Natural killer cell treated with Interleukin-12 subunit alpha and Interleukin-12 subunit beta and Interleukin-15 and Interleukin-18, amount 100 ng/mL, for 72 hours (primary cell): ENCODE data around the gene USP47. TPM values are rescaled to one million over a fixed set of nuclear protein-coding genes. Genes with fewer than 3 reads are reported as not detected.

Experiments
- ATAC-seq, 2 donors: fragments of 150-1000 bp; cut with Tn5 transposase in 1 of 2; sonication (Bioruptor Pico), chemical (Tn5 transposase) in 1 of 2; 2 replicates each; pipeline ENCODE4 v1.10.0; 2021
- DNase-seq: peaks from one replicate; pipeline ENCODE4 v3.0.0; 2022; ENCODE audit warnings: low spot score
- H3K27ac Mint-ChIP-seq, 2 donors: 1 replicate in 1 of 2; 2 replicates in 1 of 2; pipeline ENCODE4 v1.8.0; 2022; ENCODE audit warnings: mixed read lengths in 2 of 2, mild to moderate bottlenecking in 1 of 2, moderate library complexity in 1 of 2
- H3K27me3 Mint-ChIP-seq, 2 donors: 1 replicate in 1 of 2; 2 replicates in 1 of 2; pipeline ENCODE4 v1.8.0; 2022; ENCODE audit warnings: mixed read lengths in 2 of 2
- H3K36me3 Mint-ChIP-seq: one replicate; pipeline ENCODE4 v1.8.0; 2022; ENCODE audit warnings: mixed read lengths
- H3K4me1 Mint-ChIP-seq, 2 donors: 1 replicate in 1 of 2; 2 replicates in 1 of 2; pipeline ENCODE4 v1.8.0; 2022; ENCODE audit warnings: low read depth in 2 of 2, mixed read lengths in 2 of 2, mild to moderate bottlenecking in 1 of 2
- H3K4me3 Mint-ChIP-seq: one replicate; pipeline ENCODE4 v1.8.0; 2022; ENCODE audit warnings: mixed read lengths
- H3K9me3 Mint-ChIP-seq: 2 replicates; pipeline ENCODE4 v1.8.0; 2022; ENCODE audit warnings: mixed read lengths
- total RNA-seq, 2 donors: library from RNA; stranded (reverse); gene quantifications; one replicate each; pipeline ENCODE4 v1.2.3, GENCODE V29; 2022

Gene USP47
- total RNA-seq, 2 donors from 2014 or later = 61.7 to 61.8 TPM

- Mint-ChIP-seq H3K27me3 (peaks cover 0 to 7% of the 10 kb centered on the region in 2 donors), H3K9me3 (no peaks in the 10 kb centered on the region), H3K27ac (no peak overlapping the region), H3K36me3 (no peaks in the 10 kb centered on the region), H3K4me3 (no peak overlapping the region), H3K4me1 (peaks cover 21 to 28% of the 10 kb centered on the region in 2 donors)
- ATAC-seq (no peak), DNase-seq (no peak)
Measured at GRCh38 chr11:11963842-11964773, 122.3 kb downstream of the USP47 start.

GRCh38 chr11:11964774-11965150 is 123.0 kb downstream of the USP47 start:
- Mint-ChIP-seq H3K4me1 (peaks cover 14 to 23% of the 10 kb centered on the region in 2 donors), H3K27me3 (peaks cover 0 to 7% of the 10 kb centered on the region in 2 donors), H3K36me3 (no peaks in the 10 kb centered on the region), H3K4me3 (no peak overlapping the region), H3K9me3 (no peaks in the 10 kb centered on the region), H3K27ac (no peak overlapping the region)
- DNase-seq = no peak
- ATAC-seq = no peak

- no peaks in the 10 kb centered on the region for H3K9me3 Mint-ChIP-seq
- H3K4me3 Mint-ChIP-seq = no peak overlapping the region
- H3K4me1 Mint-ChIP-seq = peaks cover 10 to 18% of the 10 kb centered on the region in 2 donors
- DNase-seq = no peak
- H3K27ac Mint-ChIP-seq = no peak overlapping the region
- H3K36me3 Mint-ChIP-seq = no peaks in the 10 kb centered on the region
- ATAC-seq = no peak
- peaks cover 0 to 7% of the 10 kb centered on the region in 2 donors for H3K27me3 Mint-ChIP-seq
Measured at GRCh38 chr11:11965192-11965591, 123.4 kb downstream of the USP47 start.

- ATAC-seq (no peak), DNase-seq (no peak)
- Mint-ChIP-seq H3K27me3 (peaks cover 0 to 7% of the 10 kb centered on the region in 2 donors), H3K4me1 (peaks cover 4 to 12% of the 10 kb centered on the region in 2 donors), H3K4me3 (no peak overlapping the region), H3K9me3 (no peaks in the 10 kb centered on the region), H3K27ac (peak overlapping the region in 1 of 2 donors; percentile 55), H3K36me3 (no peaks in the 10 kb centered on the region)
Measured at GRCh38 chr11:11965656-11966353, 124.0 kb downstream of the USP47 start.

GRCh38 chr11:11966354-11966741 is 124.6 kb downstream of the USP47 start:
- DNase-seq (no peak), ATAC-seq (no peak)
- H3K27ac Mint-ChIP-seq = no peak overlapping the region
- H3K4me3 Mint-ChIP-seq = no peak overlapping the region
- H3K9me3 Mint-ChIP-seq = no peaks in the 10 kb centered on the region
- H3K36me3 Mint-ChIP-seq = no peaks in the 10 kb centered on the region
- H3K4me1 Mint-ChIP-seq = peaks cover 0 to 8% of the 10 kb centered on the region in 2 donors
- peaks cover 0 to 7% of the 10 kb centered on the region in 2 donors for H3K27me3 Mint-ChIP-seq

- no peak overlapping the region for H3K27ac Mint-ChIP-seq
- no peak for DNase-seq
- no peak overlapping the region for H3K4me3 Mint-ChIP-seq
- peaks cover 0 to 7% of the 10 kb centered on the region in 2 donors for H3K4me1 Mint-ChIP-seq
- peak; percentile 78 to 82 for ATAC-seq
- no peaks in the 10 kb centered on the region for H3K36me3 Mint-ChIP-seq
- no peaks in the 10 kb centered on the region for H3K9me3 Mint-ChIP-seq
- H3K27me3 Mint-ChIP-seq = peaks cover 0 to 7% of the 10 kb centered on the region in 2 donors
Measured at GRCh38 chr11:11966826-11967668, 125.3 kb downstream of the USP47 start.

- Mint-ChIP-seq H3K27me3 (peaks cover 0 to 7% of the 10 kb centered on the region in 2 donors), H3K4me1 (peaks cover 0 to 3% of the 10 kb centered on the region in 2 donors), H3K9me3 (no peaks in the 10 kb centered on the region), H3K36me3 (no peaks in the 10 kb centered on the region), H3K4me3 (no peak overlapping the region), H3K27ac (no peak overlapping the region)
- ATAC-seq (no peak), DNase-seq (no peak)
Measured at GRCh38 chr11:11967669-11968510, 126.1 kb downstream of the USP47 start.

GRCh38 chr11:11968511-11969280 is 126.9 kb downstream of the USP47 start:
- Mint-ChIP-seq H3K4me1 (peaks cover 0 to 3% of the 10 kb centered on the region in 2 donors), H3K27ac (no peak overlapping the region), H3K36me3 (no peaks in the 10 kb centered on the region), H3K4me3 (no peak overlapping the region), H3K27me3 (peaks cover 0 to 7% of the 10 kb centered on the region in 2 donors), H3K9me3 (no peaks in the 10 kb centered on the region)
- ATAC-seq = no peak
- DNase-seq = no peak

- Mint-ChIP-seq H3K4me1 (peaks cover 0 to 3% of the 10 kb centered on the region in 2 donors), H3K36me3 (no peaks in the 10 kb centered on the region), H3K27me3 (peaks cover 0 to 7% of the 10 kb centered on the region in 2 donors), H3K27ac (no peak overlapping the region), H3K9me3 (no peaks in the 10 kb centered on the region), H3K4me3 (no peak overlapping the region)
- DNase-seq = no peak
- ATAC-seq = no peak
Measured at GRCh38 chr11:11969380-11970215, 127.8 kb downstream of the USP47 start.

- Mint-ChIP-seq H3K27me3 (peaks cover 0 to 5% of the 10 kb centered on the region in 2 donors), H3K4me3 (no peak overlapping the region), H3K36me3 (no peaks in the 10 kb centered on the region), H3K9me3 (no peaks in the 10 kb centered on the region), H3K4me1 (peaks cover 0 to 3% of the 10 kb centered on the region in 2 donors), H3K27ac (no peak overlapping the region)
- DNase-seq = no peak
- ATAC-seq = no peak
Measured at GRCh38 chr11:11970556-11970955, 128.8 kb downstream of the USP47 start.

- Mint-ChIP-seq H3K4me3 (no peak overlapping the region), H3K4me1 (peaks cover 0 to under 1% of the 10 kb centered on the region in 2 donors), H3K9me3 (no peaks in the 10 kb centered on the region), H3K36me3 (no peaks in the 10 kb centered on the region), H3K27ac (no peak overlapping the region), H3K27me3 (no peaks in the 10 kb centered on the region)
- ATAC-seq (no peak), DNase-seq (no peak)
Measured at GRCh38 chr11:11971906-11972547, 130.3 kb downstream of the USP47 start.
